ENCODE results near the gene COL13A1. TPM values are rescaled to one million over a fixed set of nuclear protein-coding genes. Genes with fewer than 3 reads are reported as not detected.

The COL13A1 gene
- total RNA-seq, 1 experiment from 2014 or later = 5.9 TPM

- no peak for DNase-seq (ENCODE audit: low read depth, low spot score)
- Histone ChIP-seq H3K4me1 (ENCODE audit: control insufficient read depth in 1 of 2, insufficient read depth in 2 of 2, low read length in 2 of 2) (no peaks in the 10 kb centered on the region), H3K9me2 (ENCODE audit: insufficient read depth) (no peaks in the 10 kb centered on the region), H3K36me3 (ENCODE audit: control insufficient read depth in 1 of 2, insufficient read depth in 2 of 2, low read length in 2 of 2) (no peaks in the 10 kb centered on the region), H4K20me1 (ENCODE audit: insufficient read depth) (no peaks in the 10 kb centered on the region), H3K79me2 (ENCODE audit: insufficient read depth, low read length) (no peaks in the 10 kb centered on the region), H3K9ac (ENCODE audit: low read length) (no peak overlapping the region), H3K9me3 (ENCODE audit: control insufficient read depth in 1 of 2, insufficient read depth in 1 of 2, low read depth in 1 of 2, low read length in 2 of 2) (no peaks in the 10 kb centered on the region), H3K27me3 (ENCODE audit: insufficient read depth, low read length) (no peaks in the 10 kb centered on the region), H3K27ac (ENCODE audit: low read depth, low read length) (no peak overlapping the region), H2AFZ (ENCODE audit: low read depth, low read length, poor library complexity, severe bottlenecking) (no peak overlapping the region), H3K4me2 (ENCODE audit: low read length) (no peak overlapping the region), H3K4me3 (replicated peaks in 1 of 2; ENCODE audit: low read depth in 1 of 2, low read length in 2 of 2) (no peak overlapping the region)
- no peak for ATAC-seq
- TF ChIP-seq ZBTB33 (IDR thresholded peaks at IDR 0.05; ENCODE audit: extremely low read depth, insufficient replicate concordance, low read length) = no peak
- TF ChIP-seq MAX (IDR thresholded peaks at IDR 0.05) = no peak
- TF ChIP-seq SRF (IDR thresholded peaks at IDR 0.05; ENCODE audit: low read depth) = no peak
- no peak for TF ChIP-seq EZH2 (IDR thresholded peaks at IDR 0.05)
- TF ChIP-seq EGR1 (IDR thresholded peaks at IDR 0.05; ENCODE audit: low read depth) = no peak
- no peak for TF ChIP-seq ATF3 (IDR thresholded peaks at IDR 0.05)
- no peak for TF ChIP-seq CEBPB (IDR thresholded peaks at IDR 0.05; ENCODE audit: low read depth)
- TF ChIP-seq POLR2A (IDR thresholded peaks at IDR 0.05; ENCODE audit: borderline replicate concordance, extremely low read depth, insufficient read depth, insufficient read length) = no peak
- TF ChIP-seq EZH2phosphoT487 (IDR thresholded peaks at IDR 0.05; ENCODE audit: borderline replicate concordance) = no peak
- ChIA-PET CTCF (interaction anchor here (1.5 to 4.1 kb wide), 2 partner anchors 26 to 170 kb away, joined by 3 to 46 read pairs; no protein-coding TSS in a partner anchor), POLR2A (no interaction called here), RAD21 (ENCODE audit: low non-redundant PET in 1 of 2, low total read pairs in 2 of 2, uncharacterized antibody in 2 of 2, unreplicated experiment in 2 of 2) (no interaction called here)
- intact Hi-C loops (cut with micrococcal nuclease) = loop anchor here (5.0 to 10.0 kb wide), 2 partner anchors 72 to 169 kb away; no protein-coding TSS in a partner anchor
- BruUV-seq (replicated peaks) = no TSS peak
These were observed 155.1 kb downstream of the COL13A1 start for GRCh38 chr10:69956741-69957230.
